Fibroblast of skin of scalp (primary cell): ENCODE measurements around the gene TCAIM. TPM values are rescaled to one million over a fixed set of nuclear protein-coding genes. Genes with fewer than 3 reads are reported as not detected.

Experiments used
- DNase-seq: peaks from one replicate; pipeline ENCODE4 v3.0.0-alpha.2; 2013
- polyA plus RNA-seq, 2 experiments: library from polyadenylated mRNA; unstranded; fragments of 120-200 nt; gene quantifications; one replicate each; pipeline ENCODE4 v1.2.1, GENCODE V29; 2013; ENCODE audit not compliant: insufficient read length in 2 of 2

TCAIM gene, protein sequence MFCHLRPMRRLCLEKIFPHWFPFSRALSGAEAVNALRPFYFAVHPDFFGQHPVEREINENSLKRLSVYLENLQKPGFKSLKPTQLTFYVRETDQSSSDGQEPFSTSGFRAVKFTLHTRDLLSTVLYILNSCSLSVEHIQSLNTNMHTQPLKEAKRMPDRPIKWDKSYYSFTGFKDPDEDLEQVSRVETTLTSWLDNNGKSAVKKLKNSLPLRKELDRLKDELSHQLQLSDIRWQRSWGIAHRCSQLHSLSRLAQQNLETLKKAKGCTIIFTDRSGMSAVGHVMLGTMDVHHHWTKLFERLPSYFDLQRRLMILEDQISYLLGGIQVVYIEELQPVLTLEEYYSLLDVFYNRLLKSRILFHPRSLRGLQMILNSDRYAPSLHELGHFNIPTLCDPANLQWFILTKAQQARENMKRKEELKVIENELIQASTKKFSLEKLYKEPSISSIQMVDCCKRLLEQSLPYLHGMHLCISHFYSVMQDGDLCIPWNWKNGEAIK
- 11.8 TPM for polyA plus RNA-seq (2013, experiment 1 of 2; ENCODE audit: insufficient read length)
- polyA plus RNA-seq (2013, experiment 2 of 2; ENCODE audit: insufficient read length) = 12.9 TPM

DNA sequence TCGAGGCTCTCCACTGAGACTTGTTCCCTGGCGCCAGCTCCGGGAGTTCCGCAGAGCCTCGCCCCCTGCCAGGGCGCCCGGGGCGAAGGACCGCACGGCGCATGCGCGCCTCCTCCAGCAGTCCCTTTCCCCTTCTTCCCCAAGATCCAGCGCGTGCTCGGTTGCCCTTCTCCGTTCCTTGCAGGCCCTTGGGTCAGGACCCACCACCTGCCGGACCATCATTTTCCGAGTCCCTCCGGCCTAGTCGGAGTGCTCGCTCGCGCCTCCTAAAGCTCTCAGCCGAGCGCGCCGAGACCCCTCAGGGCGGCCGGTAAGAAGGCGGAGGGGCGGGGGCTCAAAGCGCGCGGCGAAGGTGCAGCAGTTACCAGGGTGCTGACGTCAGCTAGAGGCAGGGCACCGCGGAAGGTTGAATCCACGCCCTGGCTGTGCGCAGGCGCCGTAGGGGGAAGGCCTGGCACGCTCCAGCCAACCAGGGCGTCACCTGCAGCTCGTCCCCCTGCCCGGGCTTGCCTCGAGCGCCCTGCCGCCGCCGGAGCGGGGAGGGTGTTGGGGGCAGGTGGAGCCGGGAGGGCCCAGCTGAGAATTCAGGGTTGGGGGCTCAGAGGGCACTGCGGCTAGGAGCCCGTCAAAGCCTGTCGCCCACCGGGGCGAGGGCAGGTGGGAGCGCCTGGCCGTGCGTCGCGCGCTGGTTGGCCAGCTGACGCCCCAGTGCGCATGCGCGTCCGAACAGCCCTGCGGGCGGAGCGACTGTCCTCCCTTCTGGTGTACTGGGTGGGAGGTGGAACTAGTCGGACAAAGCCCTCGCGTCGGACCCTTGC lies at the start of gene TCAIM:
Gene TCAIM (plus strand): TSS at position 757 of the 818 bp plus-strand sequence. CDS start 16,017 bp downstream, outside the sequence.
- peak; percentile 97 for DNase-seq

DNA sequence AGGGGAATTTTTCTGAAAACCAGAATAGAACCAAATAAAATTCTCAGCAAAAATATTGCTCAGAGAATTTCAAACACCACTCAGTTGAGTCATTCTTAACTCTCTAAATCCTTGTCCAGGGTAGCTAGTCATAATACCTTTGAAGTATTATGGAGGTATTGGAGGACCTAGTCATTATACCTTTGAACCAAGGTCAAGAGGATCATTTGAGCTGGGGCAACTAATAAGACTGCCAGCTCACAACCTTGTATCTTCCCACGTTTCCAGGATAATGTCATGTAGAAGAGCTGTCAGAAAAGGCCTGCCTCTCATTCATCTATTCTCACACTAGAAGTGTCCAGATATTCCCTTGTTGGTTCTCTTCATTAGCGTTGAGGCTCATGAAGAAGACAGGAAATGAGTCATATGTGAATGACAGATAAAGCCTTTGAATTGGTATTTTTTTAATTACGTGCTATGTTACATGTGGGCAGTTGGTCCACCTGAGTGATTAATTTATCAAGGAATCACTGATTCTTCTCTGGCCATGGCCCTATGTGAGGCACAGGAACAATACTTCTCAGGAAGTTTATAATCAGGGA lies 48.6 kb upstream of the TCAIM start:
- no peak for DNase-seq

- DNase-seq = no peak
These were observed 46.3 kb upstream of the TCAIM start for GRCh38 chr3:44292276-44292675.

DNA sequence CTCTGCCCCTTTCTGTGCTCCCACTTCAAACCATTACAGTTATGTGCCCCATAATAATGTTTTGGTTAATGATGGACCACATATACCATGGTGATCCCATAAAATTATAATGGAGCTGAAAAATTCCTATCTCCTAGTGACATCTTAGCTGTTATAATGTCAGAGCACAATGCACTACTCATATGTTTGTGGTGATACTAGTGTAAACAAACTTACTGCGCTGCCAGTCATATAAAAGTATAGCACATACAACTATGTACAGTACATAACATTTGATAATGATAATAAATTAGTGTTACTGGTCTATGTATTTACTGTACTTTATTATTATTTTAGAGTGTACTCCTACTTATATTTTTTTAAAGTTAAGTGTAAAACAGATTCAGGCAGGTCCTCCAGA lies 45.6 kb upstream of the TCAIM start:
- no peak for DNase-seq

DNA sequence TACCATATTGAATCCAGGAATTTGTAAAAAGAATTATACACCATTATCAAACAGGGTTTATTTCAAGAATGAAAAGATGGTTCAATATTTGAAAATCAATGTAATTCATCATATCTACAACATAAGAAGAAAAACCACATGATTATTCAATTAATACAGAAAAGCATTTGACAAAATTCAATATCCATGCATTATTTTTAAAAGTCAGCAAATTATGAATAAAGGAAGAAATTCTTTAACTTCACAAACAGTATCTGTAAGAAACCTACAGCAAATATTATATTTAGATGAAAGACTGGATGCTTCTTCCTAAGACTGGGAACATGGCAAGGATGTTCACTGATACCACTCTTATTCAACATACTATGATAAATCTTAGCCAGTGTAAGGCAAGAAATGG lies 41.3 kb upstream of the TCAIM start:
- no peak for DNase-seq

DNA sequence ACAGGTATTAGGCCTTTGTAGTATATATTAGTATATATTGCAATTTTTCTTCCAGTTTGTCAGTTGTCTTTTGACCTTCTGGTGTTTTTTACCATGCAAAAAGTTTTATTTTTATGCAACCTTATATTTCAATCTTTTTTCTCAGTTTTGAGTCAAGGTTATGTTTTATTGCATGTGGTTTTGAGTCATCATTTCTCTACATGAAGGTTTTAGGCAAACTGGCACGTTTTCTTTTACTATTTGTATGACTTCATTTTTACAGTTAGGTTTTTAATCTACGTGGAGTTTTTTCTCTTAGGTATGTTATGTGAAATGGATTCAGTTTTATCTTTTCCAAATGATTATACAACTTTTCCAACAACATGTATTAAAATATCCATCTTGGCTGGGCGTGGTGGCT lies 36.8 kb upstream of the TCAIM start:
- no peak for DNase-seq

DNA sequence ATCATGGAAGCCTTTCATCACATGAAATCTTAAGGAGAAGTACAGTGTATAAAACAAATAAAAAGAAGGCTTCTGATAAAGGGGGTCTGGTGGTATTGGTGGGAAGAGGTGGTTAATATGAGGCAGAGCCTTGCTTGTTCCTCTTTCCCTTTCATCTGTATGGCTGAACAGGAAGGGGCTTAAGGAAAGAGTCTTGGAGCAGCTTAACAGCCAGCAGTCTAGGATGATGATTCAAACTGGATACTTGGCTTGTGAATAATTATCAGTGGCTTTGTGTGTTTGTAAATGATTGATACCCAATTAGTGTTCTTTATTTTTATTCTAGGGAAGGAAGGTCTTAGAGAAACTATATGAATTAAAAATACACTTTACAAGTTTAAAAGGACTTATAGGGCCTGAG lies 29.1 kb upstream of the TCAIM start:
- no peak for DNase-seq

GRCh38 chr3:44318891-44319311 lies 19.7 kb upstream of the TCAIM start:
- DNase-seq = no peak

GRCh38 chr3:44321335-44321734 lies 17.2 kb upstream of the TCAIM start:
- DNase-seq = no peak

- DNase-seq = peak; percentile 65
These were observed 15.1 kb upstream of the TCAIM start for GRCh38 chr3:44323341-44323955.

GRCh38 chr3:44324584-44324983 lies 14.0 kb upstream of the TCAIM start:
- no peak for DNase-seq

DNA sequence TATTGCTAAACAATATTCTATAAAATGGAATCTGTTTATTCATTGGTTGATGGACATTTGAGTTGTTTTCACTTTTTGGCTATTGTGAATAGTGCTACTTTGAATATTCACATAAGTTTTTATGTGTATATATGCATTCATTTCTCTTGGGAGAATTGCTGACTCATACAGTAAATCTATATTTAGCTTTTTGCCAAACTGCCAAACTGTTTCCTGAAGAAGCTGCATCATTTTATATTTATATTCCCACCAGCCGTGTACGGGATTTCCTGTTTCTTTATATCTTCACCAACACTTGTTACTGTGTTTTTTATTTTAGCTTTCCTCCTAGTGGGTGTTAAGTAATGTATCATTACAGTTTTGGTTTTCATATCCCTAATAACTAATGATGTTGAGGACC lies 12.5 kb upstream of the TCAIM start:
- DNase-seq = peak; percentile 40

GRCh38 chr3:44326515-44326914 lies 12.1 kb upstream of the TCAIM start:
- DNase-seq = no peak

GRCh38 chr3:44329946-44330345 lies 8.6 kb upstream of the TCAIM start:
- no peak for DNase-seq

GRCh38 chr3:44330444-44330843 lies 8.1 kb upstream of the TCAIM start:
- DNase-seq = no peak

DNA sequence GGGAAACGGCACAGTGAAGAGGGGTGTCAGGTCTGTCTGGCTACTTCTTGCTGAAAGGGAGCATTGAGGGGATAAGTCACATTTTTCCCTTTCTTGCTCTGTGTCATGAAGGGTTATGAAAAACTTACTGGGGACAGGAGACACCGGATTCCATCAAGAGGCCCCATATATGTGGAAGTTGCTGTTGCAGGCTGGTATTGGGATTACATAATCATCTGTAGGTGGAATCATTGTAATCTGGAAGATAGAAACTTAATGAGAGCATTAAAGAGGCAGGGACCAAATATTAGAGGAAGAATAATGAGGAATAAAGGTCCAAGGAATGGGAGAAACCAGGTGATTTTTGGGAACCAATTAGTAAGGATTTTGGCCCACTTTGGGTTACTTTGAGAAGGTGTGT lies 4.2 kb upstream of the TCAIM start:
- DNase-seq = no peak

GRCh38 chr3:44337248-44337785 lies 1.2 kb upstream of the TCAIM start:
- no peak for DNase-seq

GRCh38 chr3:44338828-44339127 lies 212 bp downstream of the TCAIM start:
- no peak for DNase-seq

DNA sequence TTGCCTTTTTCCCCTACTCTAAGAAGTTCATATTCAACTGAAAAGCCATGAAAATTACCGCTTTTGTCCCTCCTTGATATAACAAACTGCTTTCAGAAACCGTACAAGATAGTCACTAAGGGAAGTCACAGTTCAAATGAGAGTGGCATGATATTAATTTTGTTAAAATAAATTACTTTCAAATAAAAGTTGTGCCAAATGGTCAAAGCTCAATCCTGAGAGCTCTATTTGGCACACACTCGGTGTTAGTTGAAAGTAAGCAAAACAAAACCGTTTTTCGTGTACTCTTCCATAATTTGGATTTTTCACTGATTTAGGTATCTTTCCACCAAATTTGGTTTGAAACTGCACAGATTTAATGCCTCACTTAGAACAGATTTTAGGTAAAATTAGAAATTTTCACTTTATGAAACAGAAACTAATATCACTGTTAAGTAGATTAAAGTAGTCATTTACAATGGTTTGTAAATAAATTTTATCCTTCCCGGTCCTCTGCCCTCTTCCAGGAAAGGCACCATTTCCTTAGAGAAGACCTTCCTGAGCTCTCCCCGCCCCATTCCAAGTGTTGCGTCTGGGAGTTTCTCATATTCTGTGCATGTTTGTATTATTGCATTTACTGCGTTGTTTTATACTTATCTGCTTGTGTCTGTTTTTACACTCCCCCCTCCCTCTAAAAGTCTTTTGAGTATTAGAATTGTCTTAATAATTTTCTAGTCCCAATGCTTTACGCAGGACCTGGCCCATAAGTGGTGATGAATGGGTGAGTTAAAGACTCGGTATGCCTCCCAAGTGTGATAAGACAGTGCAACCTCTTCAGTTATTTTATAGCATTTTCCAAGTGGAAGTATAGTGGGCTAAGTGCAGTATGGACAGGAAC lies 853 bp downstream of the TCAIM start:
- DNase-seq = no peak

DNA sequence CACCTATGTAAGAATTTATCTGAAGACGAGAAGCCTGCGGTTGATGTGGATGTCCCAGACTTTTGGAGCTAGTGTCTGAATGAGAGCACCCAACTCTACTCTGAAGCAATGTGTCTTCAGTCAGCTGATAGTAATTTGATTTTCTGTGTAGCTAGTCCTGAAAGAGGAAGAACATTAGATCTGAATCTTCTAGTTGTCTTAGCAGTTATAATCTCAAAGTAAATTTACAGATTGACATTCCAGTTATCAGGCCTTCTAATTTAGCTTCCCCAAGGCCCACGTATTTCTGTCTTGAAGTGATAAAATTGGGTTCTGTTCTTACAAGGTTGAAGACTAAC lies 1.5 kb downstream of the TCAIM start:
- DNase-seq = no peak

GRCh38 chr3:44342176-44342790 lies 3.7 kb downstream of the TCAIM start:
- DNase-seq = peak; percentile 83
